ENCODE results near the gene RNF167.
A peak's percentile ranks its signal among the peaks of the same experiment; 100 is the strongest.
"Not testable (repeated sequence)": the region's sequence is repeated elsewhere in the genome, so short reads cannot be mapped to it uniquely, and the experiment has no call there.

Gene RNF167

DNA sequence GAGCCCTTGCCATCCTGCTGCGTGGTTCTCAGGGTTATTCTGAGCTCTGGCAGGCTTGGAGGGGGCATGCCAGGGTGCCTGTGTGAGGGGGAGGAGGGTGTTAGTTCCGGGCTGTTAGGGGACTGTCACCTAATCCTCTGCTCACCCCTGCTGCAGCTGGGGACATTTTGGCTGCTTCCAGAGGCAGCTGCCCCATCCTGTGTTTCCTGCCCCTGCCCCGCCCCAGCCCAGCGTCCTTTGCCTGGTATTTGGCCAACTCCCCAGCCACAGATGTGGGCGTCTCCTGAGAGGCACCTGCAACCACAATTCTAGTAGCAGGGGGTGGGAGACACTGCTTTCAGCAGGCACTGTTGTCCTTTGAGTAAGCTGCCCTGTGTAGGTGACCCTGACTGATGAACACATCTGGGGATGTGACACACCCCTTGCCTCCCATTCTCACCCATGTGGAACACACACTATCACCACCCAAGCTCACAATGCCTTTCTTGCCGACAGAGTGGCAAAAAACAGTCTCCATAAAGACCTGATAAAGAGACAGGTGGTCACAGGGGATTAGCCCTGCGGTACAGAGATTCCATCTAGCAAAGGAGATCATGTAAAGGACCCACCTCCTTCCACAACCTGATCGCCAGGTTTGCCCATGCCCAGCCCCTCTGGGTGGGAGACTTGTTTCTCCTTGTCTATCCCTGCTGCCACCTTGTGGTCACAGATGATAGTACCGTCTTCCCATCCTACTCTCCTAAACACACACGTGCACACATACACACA lies 36.8 kb upstream of the RNF167 start, which contains the start of gene CHRNE:
TSS of gene CHRNE (minus strand) at position 48 of the 768 bp plus-strand sequence. CDS start at position 13, 35 bp downstream.
- DNase-seq: peak; percentile 27

DNA sequence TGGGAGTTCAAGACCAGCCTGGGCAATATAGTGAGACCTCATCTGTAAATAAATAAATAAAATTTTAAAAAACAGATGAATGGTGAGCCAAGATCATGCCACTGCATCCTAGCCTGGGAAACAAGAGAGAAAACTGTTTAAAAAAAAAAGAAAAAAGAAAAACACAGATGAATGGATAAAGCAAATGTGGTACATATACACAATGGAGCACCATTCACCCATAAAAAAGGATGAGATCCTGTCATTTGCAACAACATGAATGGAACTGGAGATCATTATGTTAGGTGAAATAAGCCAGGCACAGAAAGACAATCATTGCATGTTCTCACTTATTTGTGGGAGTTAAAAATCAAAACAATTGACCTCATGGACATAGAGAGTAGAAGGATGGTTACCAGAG lies 33.4 kb upstream of the RNF167 start:
- not testable (repeated sequence) for DNase-seq

- no peak for DNase-seq
These were observed 31.8 kb upstream of the RNF167 start for GRCh38 chr17:4908301-4908700.

DNA sequence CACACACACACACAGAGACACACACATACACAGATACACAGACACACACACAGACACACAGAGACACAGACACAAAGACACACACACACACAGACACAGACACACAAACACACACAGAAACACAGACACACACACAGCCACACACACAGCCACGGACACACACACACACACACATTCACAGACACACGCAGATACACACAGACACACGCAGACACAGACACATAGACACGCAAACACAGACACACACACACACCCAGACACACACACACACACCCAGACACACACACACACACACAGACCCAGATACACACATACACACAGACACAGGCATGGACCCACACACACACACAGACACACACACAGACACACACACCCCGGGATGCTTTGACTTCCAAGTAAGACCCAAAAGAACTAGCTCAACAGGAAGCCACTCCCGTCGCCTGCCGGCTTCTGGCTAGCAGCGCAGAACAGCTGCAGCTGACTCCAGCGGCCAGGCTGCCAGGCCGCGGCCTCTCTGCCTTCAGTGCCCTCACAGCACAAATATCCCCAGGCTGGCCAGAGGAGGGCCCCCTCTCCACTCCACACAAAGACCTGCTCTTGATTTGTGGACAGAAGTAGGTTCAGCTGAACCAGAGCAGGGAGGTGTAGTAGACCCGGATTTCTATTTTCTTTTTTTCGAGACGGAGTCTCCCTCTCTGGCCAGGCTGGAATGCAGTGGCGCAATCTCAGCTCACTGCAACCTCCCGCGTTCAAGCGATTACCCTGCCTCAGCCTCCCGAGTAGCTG lies 31.2 kb upstream of the RNF167 start:
- DNase-seq: peak; percentile 13

- no peak for DNase-seq
These were observed 26.1 kb upstream of the RNF167 start for GRCh38 chr17:4913994-4914393.

GRCh38 chr17:4914551-4914950 lies 25.5 kb upstream of the RNF167 start:
- not testable (repeated sequence) for DNase-seq

- no peak for DNase-seq
These were observed 20.5 kb upstream of the RNF167 start for GRCh38 chr17:4919511-4920047.

DNA sequence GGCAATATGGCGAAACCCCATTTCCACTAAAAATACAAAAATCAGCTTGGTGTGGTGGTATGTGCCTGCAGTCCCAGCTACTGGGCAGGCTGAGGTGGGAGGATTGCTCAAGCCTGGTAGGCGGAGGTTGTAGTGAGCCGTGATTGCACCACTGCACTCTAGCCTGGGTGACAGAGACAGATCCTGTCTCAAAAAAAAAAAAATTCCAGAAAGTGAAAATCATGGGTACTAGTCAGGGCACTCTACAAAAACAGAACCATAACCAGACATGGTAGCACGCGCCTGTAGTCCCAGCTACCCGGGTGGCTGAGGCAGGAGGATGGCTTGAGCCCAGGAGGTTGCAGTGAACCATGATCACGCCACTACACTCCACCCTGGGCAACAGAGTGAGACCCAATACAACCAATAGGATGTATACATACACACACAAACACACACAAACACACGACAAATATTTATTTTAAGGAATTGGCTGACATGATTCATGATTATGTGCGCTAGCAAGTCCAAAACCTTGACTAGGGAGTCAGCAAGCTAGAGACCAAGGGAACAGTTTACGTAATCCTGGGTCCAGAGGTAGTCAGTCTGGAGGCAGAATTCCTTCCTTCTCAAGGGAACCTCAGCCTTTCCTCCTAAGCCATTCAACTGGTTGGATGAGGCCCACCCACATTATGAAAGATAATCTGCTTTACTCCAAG lies 19.6 kb upstream of the RNF167 start:
- DNase-seq: no peak

DNA sequence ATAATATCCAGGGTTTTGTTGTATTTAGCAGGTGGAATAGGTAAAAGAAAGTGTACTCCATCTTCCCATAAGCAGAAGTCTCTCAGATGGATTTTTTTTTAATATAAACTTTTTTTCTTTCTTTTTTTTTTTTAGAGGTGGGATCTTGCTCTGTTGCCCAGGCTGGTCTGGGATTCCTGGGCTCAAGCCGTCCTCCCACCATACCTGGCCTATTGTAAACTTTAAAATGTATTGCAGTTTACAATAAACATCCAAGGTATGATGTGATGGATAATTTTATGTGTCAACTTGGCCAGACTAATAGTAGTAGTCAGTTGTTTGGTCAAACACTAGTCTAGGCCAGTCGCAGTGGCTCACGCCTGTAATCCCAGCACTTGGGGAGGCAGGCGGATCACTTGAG lies 18.7 kb upstream of the RNF167 start:
- DNase-seq: no peak

DNA sequence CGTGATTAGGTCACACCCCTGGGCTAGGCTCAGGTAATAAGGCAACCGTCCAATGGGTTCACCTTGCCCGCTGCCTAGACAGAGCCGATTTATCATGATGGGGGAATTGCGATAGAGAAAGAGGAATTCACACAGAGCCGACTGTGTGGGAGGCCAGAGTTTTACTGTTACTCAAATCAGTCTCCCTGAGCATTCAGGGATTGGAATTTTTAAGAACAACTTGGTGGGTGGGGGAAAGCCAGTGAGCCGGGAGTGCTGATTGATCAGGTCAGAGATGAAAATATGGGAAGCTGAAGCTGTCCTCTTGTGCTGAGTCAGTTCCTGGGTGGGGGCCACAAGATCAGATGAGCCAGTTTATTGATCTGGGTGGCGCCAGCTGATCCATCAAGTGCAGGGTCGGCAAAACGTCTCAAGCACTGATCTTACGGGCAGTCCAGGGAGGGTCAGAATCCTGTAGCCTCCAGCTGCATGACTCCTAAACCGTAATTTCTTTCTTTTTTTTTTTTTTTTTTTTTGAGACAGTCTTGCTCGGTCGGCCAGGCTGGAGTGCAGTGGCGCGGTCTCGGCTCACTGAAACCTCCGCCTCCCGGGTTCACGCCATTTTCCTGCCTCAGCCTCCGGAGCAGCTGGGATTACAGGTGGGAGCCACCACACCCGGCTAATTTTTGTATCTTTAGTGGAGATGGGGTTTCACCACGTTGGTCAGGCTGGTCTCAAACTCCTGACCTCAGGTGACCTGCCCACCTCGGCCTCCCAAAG lies 13.3 kb upstream of the RNF167 start:
- DNase-seq: not testable (repeated sequence)

DNA sequence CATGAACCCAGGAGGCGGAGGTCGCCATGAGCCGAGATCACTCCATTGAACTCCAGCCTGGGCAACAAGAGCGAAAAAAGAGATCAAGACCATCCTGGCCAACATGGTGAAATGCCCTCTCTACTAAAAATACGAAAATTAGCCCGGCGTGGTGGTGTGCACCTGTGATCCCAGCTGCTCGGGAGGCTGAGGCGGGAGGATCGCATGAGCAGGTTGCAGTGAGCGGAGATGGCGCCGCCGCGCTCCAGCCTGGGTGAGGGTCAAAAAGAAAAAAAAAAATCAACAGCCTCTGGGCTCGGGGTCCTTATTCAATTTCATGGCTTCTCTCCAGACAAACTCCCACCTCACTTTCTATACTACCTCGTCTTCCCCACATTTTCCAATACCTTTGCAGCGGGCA lies 11.2 kb upstream of the RNF167 start:
- DNase-seq: no peak

GRCh38 chr17:4931963-4932362 lies 8.1 kb upstream of the RNF167 start, which contains the start of gene GP1BA:
Gene GP1BA, plus strand, starts transcription at chr17:4932277. Its CDS starts 328 bp downstream, at chr17:4932605.
- DNase-seq: no peak

DNA sequence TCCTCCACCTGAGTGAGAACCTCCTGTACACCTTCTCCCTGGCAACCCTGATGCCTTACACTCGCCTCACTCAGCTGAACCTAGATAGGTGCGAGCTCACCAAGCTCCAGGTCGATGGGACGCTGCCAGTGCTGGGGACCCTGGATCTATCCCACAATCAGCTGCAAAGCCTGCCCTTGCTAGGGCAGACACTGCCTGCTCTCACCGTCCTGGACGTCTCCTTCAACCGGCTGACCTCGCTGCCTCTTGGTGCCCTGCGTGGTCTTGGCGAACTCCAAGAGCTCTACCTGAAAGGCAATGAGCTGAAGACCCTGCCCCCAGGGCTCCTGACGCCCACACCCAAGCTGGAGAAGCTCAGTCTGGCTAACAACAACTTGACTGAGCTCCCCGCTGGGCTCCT lies 7.3 kb upstream of the RNF167 start:
- no peak for DNase-seq

- no peak for DNase-seq
These were observed 6.4 kb upstream of the RNF167 start for GRCh38 chr17:4933646-4934045.

DNA sequence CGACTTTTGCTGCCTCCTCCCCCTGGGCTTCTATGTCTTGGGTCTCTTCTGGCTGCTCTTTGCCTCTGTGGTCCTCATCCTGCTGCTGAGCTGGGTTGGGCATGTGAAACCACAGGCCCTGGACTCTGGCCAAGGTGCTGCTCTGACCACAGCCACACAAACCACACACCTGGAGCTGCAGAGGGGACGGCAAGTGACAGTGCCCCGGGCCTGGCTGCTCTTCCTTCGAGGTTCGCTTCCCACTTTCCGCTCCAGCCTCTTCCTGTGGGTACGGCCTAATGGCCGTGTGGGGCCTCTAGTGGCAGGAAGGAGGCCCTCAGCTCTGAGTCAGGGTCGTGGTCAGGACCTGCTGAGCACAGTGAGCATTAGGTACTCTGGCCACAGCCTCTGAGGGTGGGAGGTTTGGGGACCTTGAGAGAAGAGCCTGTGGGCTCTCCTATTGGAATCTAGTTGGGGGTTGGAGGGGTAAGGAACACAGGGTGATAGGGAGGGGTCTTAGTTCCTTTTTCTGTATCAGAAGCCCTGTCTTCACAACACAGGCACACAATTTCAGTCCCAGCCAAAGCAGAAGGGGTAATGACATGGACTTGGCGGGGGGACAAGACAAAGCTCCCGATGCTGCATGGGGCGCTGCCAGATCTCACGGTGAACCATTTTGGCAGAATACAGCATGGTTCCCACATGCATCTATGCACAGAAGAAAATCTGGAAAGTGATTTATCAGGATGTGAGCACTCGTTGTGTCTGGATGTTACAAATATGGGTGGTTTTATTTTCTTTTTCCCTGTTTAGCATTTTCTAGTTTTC lies 5.7 kb upstream of the RNF167 start:
- DNase-seq: no peak

- DNase-seq: no peak
These were observed 4.4 kb upstream of the RNF167 start for GRCh38 chr17:4935650-4936049.

DNA sequence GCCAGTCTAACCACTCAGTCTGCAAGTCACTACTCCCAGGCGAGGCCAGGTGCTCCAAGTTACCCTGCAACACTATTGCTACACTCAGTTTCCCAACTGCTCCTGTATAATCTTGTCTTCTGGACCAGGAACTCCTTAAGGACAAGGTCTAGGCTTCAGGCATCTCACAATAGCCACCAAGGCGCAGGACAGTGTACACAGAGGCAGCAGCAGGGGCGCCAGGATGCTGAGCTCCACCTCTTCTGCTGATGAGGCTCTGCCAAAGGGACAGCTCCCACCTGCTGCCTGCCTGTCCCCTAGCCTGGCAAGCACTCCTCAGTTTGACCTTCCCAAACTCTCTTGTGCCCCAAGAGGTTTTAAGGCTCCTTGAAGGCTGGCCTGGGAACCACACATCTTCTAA lies 3.6 kb upstream of the RNF167 start:
- DNase-seq: no peak

DNA sequence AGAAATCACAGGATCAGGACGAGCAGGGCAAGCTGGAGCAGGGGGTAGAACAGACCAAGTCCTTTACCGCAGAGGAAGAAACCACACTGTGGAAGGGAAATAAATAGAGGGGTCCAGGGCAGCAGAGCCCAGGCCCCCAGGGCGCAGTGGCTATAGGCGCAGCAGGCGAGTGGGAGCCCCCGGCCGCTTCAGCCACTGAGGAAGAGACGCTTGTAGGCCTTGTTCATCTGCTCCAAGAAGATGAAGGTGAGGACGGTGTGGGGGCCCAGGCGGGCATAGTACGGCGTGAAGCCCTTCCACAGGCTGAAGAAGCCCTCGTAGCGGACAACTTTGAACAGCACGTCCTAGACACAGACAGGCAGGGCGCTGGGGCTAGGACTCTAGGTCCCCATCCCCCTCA lies 2.5 kb upstream of the RNF167 start:
- DNase-seq: no peak

GRCh38 chr17:4938069-4938491 lies 2.0 kb upstream of the RNF167 start:
- DNase-seq: no peak

DNA sequence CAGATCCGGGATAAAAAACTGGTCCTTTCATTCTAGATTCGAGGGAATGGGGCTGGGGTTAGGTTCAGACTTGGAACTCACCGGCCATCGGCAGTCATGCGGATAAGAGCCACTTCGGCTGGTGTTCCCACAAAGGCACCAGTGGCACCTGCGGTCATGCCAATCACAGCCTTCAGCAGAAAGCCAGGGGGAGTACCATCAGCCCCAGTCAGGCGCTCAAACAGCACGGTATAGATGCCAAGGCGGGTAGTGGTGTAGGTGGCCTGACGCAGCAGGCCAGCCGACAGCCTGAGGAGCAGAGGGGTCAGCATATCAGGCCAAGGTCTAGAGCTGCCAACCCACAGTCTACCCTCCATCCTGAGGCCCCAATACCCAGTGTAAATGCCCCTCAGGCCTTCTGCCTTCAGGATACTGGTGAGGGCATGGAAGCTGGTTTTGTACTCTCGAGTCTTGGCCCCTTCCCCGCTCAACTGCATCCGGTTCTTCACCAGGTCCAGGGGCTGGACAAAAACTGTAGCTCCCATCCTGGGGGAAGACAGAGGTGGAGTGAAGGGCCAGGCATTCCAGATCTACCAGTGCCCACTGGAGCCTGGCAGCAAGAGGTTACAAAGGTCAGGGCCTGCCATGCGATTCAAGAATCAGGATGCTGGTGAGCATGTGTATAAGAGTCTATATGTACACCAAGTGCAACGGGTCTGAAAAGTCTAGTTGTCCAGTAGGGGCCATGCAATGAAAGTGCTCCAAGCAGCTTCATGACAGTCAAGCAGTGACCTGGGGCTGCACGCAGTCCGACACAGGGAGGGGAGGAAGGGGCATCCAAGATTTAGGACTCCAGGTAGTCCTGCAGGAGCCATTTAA lies 1.2 kb upstream of the RNF167 start:
- DNase-seq: no peak

DNA sequence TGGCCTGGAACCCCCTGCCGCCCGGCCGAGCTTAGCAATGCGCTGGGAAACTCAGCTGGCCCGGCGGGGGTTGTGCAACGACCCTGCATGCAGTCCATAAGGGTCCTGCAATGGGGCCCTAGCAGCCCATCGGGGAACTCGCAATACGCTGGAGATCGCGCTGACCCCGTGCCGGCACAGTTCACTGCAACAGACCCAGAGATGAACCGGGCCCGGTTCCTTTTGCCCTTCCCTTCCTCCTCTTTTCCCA lies 597 bp upstream of the RNF167 start:
- DNase-seq: no peak

Measured in NCI-H2107 (cell line).